ENCODE data around the gene HERC3. TPM values are rescaled to one million over a fixed set of nuclear protein-coding genes. Genes with fewer than 3 reads are reported as not detected.

Gene HERC3
- total and polyA plus RNA-seq, 4 donors = 5.1 to 22.1 (median 10.0) TPM

GRCh38 chr4:88736264-88736663 lies 144.0 kb downstream of the HERC3 start:
- Histone ChIP-seq H3K4me3 (ENCODE audit: low read depth in 1 of 3, low read length in 3 of 3) (peak overlapping the region; percentile 54 to 94 (median 59)), H3K9me3 (ENCODE audit: control insufficient read depth in 4 of 4, low read length in 3 of 4) (no peaks in the 10 kb centered on the region), H3K27ac (ENCODE audit: low read depth in 1 of 2, low read length in 2 of 2) (peak overlapping the region; percentile 73), H3K9ac (ENCODE audit: low read depth in 1 of 2, low read length in 2 of 2) (peak overlapping the region; percentile 64 to 96), H3K27me3 (ENCODE audit: control insufficient read depth in 4 of 4, insufficient read depth in 4 of 4, low read length in 3 of 4) (no peaks in the 10 kb centered on the region), H3K4me1 (ENCODE audit: control insufficient read depth in 4 of 4, insufficient read depth in 4 of 4, low read length in 3 of 4) (peaks cover 3 to 41% (median 24%) of the 10 kb centered on the region in 4 donors), H3K36me3 (ENCODE audit: control insufficient read depth in 4 of 4, insufficient read depth in 3 of 4, low read depth in 1 of 4, low read length in 3 of 4) (peaks cover 1 to 7% (median 3%) of the 10 kb centered on the region in 4 donors)
- WGBS = 20% methylated on average over 3 of the region's 3 CpGs
- DNase-seq (ENCODE audit: low spot score) = no peak
- no peak for TF ChIP-seq HNF4A (conservative IDR thresholded peaks at IDR 0.05)
- peak; percentile 12 for TF ChIP-seq YY1 (IDR thresholded peaks at IDR 0.05)
- no peak for TF ChIP-seq RAD21 (IDR thresholded peaks at IDR 0.05)

GRCh38 chr4:88737307-88737941 lies 145.1 kb downstream of the HERC3 start:
- Histone ChIP-seq H3K4me3 (ENCODE audit: low read depth in 1 of 3, low read length in 3 of 3) (peak overlapping the region; percentile 54 to 94 (median 85)), H3K4me1 (ENCODE audit: control insufficient read depth in 4 of 4, insufficient read depth in 4 of 4, low read length in 3 of 4) (peaks cover 3 to 40% (median 24%) of the 10 kb centered on the region in 4 donors), H3K27ac (ENCODE audit: low read depth in 1 of 2, low read length in 2 of 2) (peak overlapping the region; percentile 74 to 77), H3K27me3 (ENCODE audit: control insufficient read depth in 4 of 4, insufficient read depth in 4 of 4, low read length in 3 of 4) (no peaks in the 10 kb centered on the region), H3K9ac (ENCODE audit: low read depth in 1 of 2, low read length in 2 of 2) (peak overlapping the region; percentile 64 to 96), H3K9me3 (ENCODE audit: control insufficient read depth in 4 of 4, low read length in 3 of 4) (no peaks in the 10 kb centered on the region), H3K36me3 (ENCODE audit: control insufficient read depth in 4 of 4, insufficient read depth in 3 of 4, low read depth in 1 of 4, low read length in 3 of 4) (no peaks in the 10 kb centered on the region)
- TF ChIP-seq RXRA (IDR thresholded peaks at IDR 0.05) (peak in 1 of 2 donors; percentile 43), ATF3 (IDR thresholded peaks at IDR 0.05) (no peak), SP1 (IDR thresholded peaks at IDR 0.05) (no peak), RAD21 (IDR thresholded peaks at IDR 0.05) (no peak), TAF1 (conservative IDR thresholded peaks at IDR 0.05) (peak; percentile 58)
- 26% methylated on average over 14 of the region's 14 CpGs for WGBS
- DNase-seq (ENCODE audit: low spot score) = no peak

GRCh38 chr4:88738180-88738579 lies 145.9 kb downstream of the HERC3 start:
- Histone ChIP-seq H3K9ac (ENCODE audit: low read depth in 1 of 2, low read length in 2 of 2) (no peak overlapping the region), H3K4me3 (ENCODE audit: low read depth in 1 of 3, low read length in 3 of 3) (no peak overlapping the region), H3K27ac (ENCODE audit: low read depth in 1 of 2, low read length in 2 of 2) (peak overlapping the region in 1 of 2 donors; percentile 74), H3K4me1 (ENCODE audit: control insufficient read depth in 4 of 4, insufficient read depth in 4 of 4, low read length in 3 of 4) (peaks cover 3 to 33% (median 21%) of the 10 kb centered on the region in 4 donors), H3K36me3 (ENCODE audit: control insufficient read depth in 4 of 4, insufficient read depth in 3 of 4, low read depth in 1 of 4, low read length in 3 of 4) (no peaks in the 10 kb centered on the region), H3K9me3 (ENCODE audit: control insufficient read depth in 4 of 4, low read length in 3 of 4) (no peaks in the 10 kb centered on the region), H3K27me3 (ENCODE audit: control insufficient read depth in 4 of 4, insufficient read depth in 4 of 4, low read length in 3 of 4) (no peaks in the 10 kb centered on the region)
- DNase-seq (ENCODE audit: low spot score) = no peak
- no peak for TF ChIP-seq NR2F2 (IDR thresholded peaks at IDR 0.05)
- 81% methylated on average over 4 of the region's 4 CpGs for WGBS

GRCh38 chr4:88742561-88742960 lies 150.3 kb downstream of the HERC3 start:
- no peak for DNase-seq (ENCODE audit: low spot score)
- Histone ChIP-seq H3K4me1 (ENCODE audit: control insufficient read depth in 4 of 4, insufficient read depth in 4 of 4, low read length in 3 of 4) (peaks cover 6 to 42% (median 30%) of the 10 kb centered on the region in 4 donors), H3K36me3 (ENCODE audit: control insufficient read depth in 4 of 4, insufficient read depth in 3 of 4, low read depth in 1 of 4, low read length in 3 of 4) (no peaks in the 10 kb centered on the region), H3K27ac (ENCODE audit: low read depth in 1 of 2, low read length in 2 of 2) (no peak overlapping the region), H3K27me3 (ENCODE audit: control insufficient read depth in 4 of 4, insufficient read depth in 4 of 4, low read length in 3 of 4) (no peaks in the 10 kb centered on the region), H3K4me3 (ENCODE audit: low read depth in 1 of 3, low read length in 3 of 3) (no peak overlapping the region), H3K9ac (ENCODE audit: low read depth in 1 of 2, low read length in 2 of 2) (no peak overlapping the region), H3K9me3 (ENCODE audit: control insufficient read depth in 4 of 4, low read length in 3 of 4) (no peaks in the 10 kb centered on the region)
- TF ChIP-seq SP1 (IDR thresholded peaks at IDR 0.05) (no peak), CTCF (IDR thresholded peaks at IDR 0.05; ENCODE audit: low read depth, low read length, missing input control) (no peak), ZBTB33 (IDR thresholded peaks at IDR 0.05) (no peak), YY1 (IDR thresholded peaks at IDR 0.05) (no peak), GABPA (IDR thresholded peaks at IDR 0.05 in 1 of 2, conservative IDR thresholded peaks at IDR 0.05 in 1 of 2) (no peak), TAF1 (conservative IDR thresholded peaks at IDR 0.05) (no peak), FOXA2 (IDR thresholded peaks at IDR 0.05) (no peak), HNF4G (IDR thresholded peaks at IDR 0.05) (no peak), RXRA (IDR thresholded peaks at IDR 0.05) (no peak), NR2F2 (IDR thresholded peaks at IDR 0.05) (no peak), REST (IDR thresholded peaks at IDR 0.05) (no peak)
- WGBS = 81% methylated on average over 2 of the region's 2 CpGs

All from liver (tissue), 9 donors.